ENCODE results near the gene ACSM6.
"Not testable (repeated sequence)": the region's sequence is repeated elsewhere in the genome, so short reads cannot be mapped to it uniquely, and the experiment has no call there.

Gene ACSM6, protein sequence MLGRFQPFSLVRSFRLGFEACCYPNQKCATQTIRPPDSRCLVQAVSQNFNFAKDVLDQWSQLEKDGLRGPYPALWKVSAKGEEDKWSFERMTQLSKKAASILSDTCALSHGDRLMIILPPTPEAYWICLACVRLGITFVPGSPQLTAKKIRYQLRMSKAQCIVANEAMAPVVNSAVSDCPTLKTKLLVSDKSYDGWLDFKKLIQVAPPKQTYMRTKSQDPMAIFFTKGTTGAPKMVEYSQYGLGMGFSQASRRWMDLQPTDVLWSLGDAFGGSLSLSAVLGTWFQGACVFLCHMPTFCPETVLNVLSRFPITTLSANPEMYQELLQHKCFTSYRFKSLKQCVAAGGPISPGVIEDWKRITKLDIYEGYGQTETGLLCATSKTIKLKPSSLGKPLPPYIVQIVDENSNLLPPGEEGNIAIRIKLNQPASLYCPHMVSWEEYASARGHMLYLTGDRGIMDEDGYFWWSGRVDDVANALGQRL

GRCh38 chr10:95193944-95194343 lies at the start of gene ACSM6:
ACSM6 (plus strand) TSS chr10:95194238; CDS start chr10:95194486, 248 bp downstream.
- DNase-seq = no peak

DNA sequence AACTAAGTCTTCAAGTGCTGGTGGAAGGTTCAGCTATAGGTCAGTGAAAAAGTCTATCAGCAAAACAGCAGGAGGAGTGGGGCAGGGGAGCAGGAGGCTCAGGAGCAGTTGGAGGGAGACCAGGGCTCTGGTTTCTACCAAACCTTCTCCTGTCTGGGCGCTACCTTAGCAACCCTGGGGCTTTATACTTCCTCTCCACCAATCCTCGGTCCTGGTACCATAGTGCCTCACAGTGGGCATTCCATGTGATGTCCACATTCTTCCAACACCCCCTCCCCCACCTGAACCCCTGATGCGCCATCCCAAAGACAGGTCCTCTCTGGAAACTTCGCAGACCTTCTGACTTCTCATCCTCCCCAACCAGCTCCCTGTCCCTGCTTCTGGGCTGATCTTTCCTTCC lies 25.3 kb upstream of the ACSM6 start:
- no peak for DNase-seq

DNA sequence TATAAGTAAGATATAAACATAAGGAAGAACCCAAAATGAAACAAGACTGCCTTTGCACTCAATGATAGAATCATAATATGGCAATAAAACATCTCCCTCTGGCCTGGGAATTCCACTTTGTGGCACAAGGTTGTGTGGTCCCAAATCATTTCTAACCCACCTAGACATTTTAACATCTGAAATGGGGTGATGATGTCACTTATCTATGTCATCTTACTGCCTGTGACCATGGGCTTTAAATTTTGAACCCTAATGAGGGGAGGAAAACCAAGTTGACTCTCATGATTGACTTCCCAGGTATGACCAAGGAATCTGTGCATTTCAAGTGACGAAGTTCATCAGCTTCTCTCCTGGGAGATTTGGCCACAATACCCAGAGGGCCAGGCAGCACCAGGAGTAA lies 24.5 kb upstream of the ACSM6 start:
- no peak for DNase-seq

GRCh38 chr10:95170790-95171189 lies 23.2 kb upstream of the ACSM6 start:
- DNase-seq = no peak

- no peak for DNase-seq
These were observed 22.7 kb upstream of the ACSM6 start for GRCh38 chr10:95171336-95171735.

DNA sequence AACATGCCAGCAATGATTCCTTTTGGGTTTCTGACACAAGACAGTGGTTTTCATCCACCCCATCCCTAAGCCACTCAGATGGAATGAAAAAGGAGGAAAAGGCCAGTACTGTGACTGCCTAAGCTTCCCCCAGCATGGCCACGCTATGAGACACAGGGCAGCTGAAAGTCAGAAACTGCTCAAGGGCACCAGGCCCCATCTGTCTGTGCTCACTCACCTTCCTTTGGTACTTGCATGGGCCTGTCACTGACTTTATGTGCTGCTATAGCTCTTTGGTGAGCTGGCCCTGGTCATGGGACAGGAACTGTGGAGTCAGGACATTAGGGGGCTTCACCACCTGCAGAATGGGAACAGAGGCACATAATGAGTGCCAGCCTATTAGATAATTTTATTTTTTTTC lies 21.2 kb upstream of the ACSM6 start:
- DNase-seq = no peak

GRCh38 chr10:95176101-95176500 lies 17.9 kb upstream of the ACSM6 start:
- DNase-seq = no peak

- no peak for DNase-seq
These were observed 16.6 kb upstream of the ACSM6 start for GRCh38 chr10:95177429-95177828.

- no peak for DNase-seq
These were observed 15.8 kb upstream of the ACSM6 start for GRCh38 chr10:95178266-95178665.

DNA sequence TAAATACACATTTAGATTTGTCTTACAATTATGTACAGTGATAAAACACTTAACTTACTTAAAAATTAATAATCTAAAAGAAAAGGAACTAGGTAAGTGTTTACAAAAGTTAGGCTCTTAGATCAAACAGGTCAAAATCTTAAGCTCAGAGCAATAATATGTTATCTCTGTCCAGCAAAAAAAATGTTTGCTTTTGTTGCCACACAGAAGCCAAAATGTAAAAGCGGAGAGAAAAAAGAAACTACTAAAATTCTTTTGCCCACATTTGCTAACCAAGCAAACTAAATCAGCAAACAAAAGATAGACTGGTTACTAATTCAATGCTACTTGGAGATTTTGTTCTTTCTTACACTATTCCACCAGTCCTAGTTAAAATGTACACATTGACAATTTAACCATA lies 15.2 kb upstream of the ACSM6 start:
- no peak for DNase-seq

GRCh38 chr10:95181726-95182125 lies 12.3 kb upstream of the ACSM6 start:
- DNase-seq = no peak

DNA sequence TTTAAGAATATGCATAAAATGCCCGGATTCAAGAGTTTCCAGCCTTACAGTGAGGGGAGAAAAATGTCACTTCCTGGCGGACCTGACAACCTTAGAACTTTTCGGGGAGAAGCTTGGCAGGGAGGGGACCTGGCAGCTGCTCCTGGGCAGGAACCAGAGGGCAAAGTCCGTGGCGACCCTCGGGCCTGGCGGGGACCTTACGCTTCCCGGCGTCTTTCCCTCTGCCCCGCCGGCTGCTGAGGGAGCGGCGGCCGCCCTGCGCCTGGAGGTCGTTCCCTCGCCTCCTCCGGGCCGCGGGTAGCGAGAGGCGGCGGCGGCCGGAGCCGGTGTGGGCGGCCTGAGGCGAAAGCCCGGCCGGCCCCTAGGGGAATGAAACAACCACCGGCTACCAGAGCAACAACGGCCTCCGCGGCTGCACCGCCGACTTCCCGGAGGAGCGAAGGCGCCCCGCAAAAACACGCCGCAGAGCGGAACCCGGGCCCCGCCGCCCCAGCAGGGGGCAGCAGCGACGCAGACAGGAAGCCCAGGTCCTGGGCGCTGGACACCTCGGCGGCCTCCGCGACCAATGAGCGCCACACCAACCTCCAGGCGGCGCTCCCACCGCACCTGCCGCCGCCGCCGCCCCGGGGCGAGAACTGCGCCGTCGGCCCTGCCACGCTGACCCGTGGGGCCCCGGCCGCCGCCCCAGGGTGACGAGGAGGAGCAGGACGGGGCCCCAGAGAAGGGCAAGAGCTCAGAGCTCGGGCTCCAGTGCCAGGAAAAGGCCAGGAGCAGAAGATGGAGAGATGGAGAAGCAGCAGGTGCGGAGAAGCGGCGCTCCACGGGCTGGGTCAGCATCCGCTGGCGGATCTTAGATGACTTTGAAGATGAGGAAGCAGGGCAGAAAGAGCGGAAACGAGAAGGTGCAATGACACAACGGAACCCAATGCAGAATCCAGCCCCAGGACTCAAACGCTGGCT lies 10.5 kb upstream of the ACSM6 start:
- no peak for DNase-seq

DNA sequence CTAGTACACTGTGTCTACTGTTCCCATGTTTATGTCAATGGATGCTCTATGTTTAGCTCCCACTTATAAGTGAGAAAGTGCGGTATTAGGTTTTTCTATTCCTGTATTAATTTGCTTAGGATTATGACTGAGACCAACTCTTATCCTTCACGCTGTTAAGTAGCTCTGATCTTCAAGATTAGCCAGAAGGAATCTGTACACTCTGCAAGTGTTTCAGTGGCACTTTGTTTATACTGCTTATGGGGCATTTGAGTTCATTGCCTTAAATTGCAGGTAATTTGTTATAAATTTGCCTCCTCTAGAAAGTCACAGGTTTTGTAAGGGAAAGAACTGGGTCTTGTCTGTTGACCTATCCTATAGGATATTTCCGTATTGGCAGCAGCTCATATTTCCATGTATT lies 6.4 kb upstream of the ACSM6 start:
- no peak for DNase-seq

DNA sequence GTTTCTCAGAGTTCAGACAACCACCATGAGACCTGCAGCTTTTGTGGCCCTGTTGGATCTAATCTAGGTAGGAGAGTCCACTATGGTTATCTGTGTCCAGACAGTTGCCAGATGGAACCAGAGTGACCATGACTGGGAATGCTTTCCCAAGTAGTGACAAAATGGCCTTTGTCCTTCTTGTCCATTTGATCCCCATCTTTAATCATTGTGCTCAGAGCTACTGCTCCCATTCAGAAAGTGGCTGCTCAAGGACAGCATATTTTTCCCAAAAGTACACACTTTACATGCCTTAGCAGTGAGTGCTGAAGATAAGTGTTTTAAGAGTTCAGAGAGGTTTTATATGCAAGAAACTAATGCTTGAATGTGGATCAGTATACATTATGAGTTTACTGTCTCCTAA lies 5.4 kb upstream of the ACSM6 start:
- DNase-seq = no peak

GRCh38 chr10:95196046-95196445 lies 2.0 kb downstream of the ACSM6 start:
- no peak for DNase-seq

DNA sequence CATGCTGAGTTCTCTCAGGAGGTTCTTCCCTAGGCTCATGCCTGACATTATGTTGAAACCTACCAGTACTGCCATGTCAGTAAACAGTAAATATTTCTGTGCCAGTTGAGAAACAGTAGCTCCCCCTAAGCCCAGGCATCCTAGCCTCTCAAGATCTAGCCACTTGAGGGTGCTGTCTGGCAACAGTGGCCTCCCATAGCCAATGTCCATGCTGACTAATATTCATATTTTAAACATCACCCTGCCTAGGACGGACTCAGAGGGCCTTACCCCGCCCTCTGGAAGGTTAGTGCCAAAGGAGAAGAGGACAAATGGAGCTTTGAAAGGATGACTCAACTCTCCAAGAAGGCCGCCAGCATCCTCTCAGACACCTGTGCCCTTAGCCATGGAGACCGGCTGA lies 7.7 kb downstream of the ACSM6 start:
- no peak for DNase-seq

- DNase-seq = not testable (repeated sequence)
These were observed 8.8 kb downstream of the ACSM6 start for GRCh38 chr10:95202865-95203264.

DNA sequence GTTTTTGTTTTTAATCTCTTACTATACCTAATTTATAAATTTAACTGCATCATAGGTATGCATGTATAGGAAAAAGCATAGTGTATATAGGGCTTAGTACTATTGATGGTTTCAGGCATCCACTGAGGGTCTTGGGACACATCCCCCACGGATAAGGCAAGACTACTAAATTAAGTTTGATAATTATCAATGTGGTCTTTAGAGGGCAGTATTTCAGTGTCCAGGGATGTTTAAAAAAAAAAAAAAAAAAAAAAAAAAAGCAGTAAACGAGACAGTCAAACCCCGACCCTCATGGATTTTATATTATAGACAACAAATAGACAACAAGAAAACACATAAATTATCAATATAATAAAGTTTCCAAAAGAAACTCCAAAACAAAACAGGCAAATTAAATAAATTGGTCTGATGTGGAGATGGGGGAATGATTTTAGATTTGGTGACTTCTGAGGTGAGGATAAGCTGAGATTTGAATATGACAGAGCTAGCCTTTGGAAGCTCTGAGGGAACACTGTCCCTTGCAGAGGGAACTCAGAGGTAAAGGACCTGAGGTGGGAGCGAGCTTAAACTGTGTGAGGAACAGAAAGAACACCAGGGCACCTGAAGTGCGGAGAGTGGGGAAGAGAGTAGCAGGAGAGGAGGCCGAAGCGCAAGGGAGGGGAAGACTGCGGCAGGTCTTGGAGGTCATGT lies 14.8 kb downstream of the ACSM6 start:
- DNase-seq = no peak

GRCh38 chr10:95209509-95210127 lies 15.6 kb downstream of the ACSM6 start:
- DNase-seq = no peak

- no peak for DNase-seq
These were observed 17.7 kb downstream of the ACSM6 start for GRCh38 chr10:95211606-95212279.

DNA sequence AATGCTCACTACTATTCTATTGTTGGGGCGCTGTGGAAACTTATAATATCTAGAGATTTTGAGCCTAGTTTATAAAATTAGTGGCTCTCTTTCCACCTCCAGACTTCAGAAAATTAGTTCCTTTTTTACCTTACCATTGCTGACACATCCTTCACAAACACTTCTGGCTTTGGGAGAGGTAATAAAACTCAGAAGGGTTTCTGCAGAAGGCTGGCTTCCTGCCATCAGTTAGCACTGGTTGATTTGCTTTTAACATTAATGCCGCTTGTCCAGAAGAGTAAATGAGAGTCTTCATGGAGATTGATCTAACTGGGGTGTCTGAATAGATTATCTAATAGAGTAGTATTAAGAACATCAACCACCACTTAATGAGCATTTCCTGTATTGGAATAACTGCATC lies 20.3 kb downstream of the ACSM6 start:
- DNase-seq = no peak

DNA sequence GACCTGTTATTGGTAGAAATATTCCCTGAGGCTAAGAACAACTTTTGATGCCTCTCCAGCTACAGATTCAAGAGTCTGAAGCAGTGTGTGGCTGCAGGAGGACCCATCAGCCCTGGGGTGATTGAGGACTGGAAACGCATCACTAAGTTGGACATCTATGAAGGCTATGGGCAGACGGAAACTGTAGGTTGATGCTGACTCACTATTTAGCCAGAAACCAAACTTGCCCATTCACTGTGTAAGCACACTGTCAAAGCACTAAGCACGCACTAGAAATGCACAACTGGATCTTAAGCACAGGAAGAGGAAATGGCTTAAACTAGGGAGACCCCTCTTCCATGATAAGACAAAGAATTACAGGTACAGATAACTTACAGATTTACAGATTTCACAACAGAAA lies 20.8 kb downstream of the ACSM6 start:
- no peak for DNase-seq

All from NCI-H524 treated with DMSO at 0.1 percent for 48 hours (cell line).